ENCODE results near the gene P2RY13.

P2RY13 gene

GRCh38 chr3:151356794-151357462 is 27.6 kb upstream of the P2RY13 start:
- TF ChIP-seq EP300 (IDR thresholded peaks at IDR 0.05; ENCODE audit: borderline replicate concordance) (no peak), MAX (IDR thresholded peaks at IDR 0.05) (no peak), YY1 (IDR thresholded peaks at IDR 0.05; ENCODE audit: low read depth) (no peak), TAF1 (IDR thresholded peaks at IDR 0.05; ENCODE audit: low read depth) (no peak), ZBTB7A (IDR thresholded peaks at IDR 0.05; ENCODE audit: low read depth) (no peak), TEAD4 (IDR thresholded peaks at IDR 0.05) (no peak), FOXM1 (IDR thresholded peaks at IDR 0.05; ENCODE audit: borderline replicate concordance, low read depth) (no peak), RAD21 (IDR thresholded peaks at IDR 0.05; ENCODE audit: low read depth) (no peak), TCF12 (IDR thresholded peaks at IDR 0.05; ENCODE audit: low read depth) (no peak), NFIC (IDR thresholded peaks at IDR 0.05) (no peak)
- TF ChIP-seq, protein P1, sequence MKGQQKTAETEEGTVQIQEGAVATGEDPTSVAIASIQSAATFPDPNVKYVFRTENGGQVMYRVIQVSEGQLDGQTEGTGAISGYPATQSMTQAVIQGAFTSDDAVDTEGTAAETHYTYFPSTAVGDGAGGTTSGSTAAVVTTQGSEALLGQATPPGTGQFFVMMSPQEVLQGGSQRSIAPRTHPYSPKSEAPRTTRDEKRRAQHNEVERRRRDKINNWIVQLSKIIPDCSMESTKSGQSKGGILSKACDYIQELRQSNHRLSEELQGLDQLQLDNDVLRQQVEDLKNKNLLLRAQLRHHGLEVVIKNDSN (IDR thresholded peaks at IDR 0.05), result no peak

- no peak for TF ChIP-seq TEAD4 (IDR thresholded peaks at IDR 0.05)
- TF ChIP-seq, protein P1 (IDR thresholded peaks at IDR 0.05), result no peak
- no peak for TF ChIP-seq NFIC (IDR thresholded peaks at IDR 0.05)
- TF ChIP-seq EGR1 (IDR thresholded peaks at IDR 0.05), result no peak
- TF ChIP-seq YY1 (IDR thresholded peaks at IDR 0.05; ENCODE audit: low read depth), result no peak
- no peak for TF ChIP-seq MAX (IDR thresholded peaks at IDR 0.05)
These were observed 22.3 kb upstream of the P2RY13 start for GRCh38 chr3:151351648-151352047.

DNA sequence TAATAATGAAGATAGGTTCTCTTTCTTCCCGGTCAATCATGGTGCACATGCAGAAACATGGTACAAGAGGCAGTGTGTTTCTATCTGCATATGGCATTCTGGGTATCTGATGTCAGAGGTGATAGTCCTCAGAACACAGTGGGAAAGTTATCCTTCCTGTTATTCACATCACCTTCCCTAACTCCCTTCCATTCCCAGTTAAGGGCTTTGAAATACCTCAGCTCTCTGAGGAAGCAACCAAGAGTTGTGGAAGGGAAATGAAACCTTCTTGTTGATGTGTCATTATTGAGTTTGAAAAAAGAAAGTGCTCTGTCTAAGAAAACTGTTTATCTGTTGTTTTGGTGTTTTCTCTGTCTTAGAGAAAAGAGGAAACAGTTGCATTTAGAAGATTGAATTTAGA is 21.9 kb upstream of the P2RY13 start:
- no peak for TF ChIP-seq TCF12 (IDR thresholded peaks at IDR 0.05; ENCODE audit: low read depth)
- no peak for TF ChIP-seq CREB1 (IDR thresholded peaks at IDR 0.05; ENCODE audit: low read depth)
- TF ChIP-seq TAF1 (IDR thresholded peaks at IDR 0.05; ENCODE audit: low read depth), result no peak
- no peak for TF ChIP-seq TEAD4 (IDR thresholded peaks at IDR 0.05)

DNA sequence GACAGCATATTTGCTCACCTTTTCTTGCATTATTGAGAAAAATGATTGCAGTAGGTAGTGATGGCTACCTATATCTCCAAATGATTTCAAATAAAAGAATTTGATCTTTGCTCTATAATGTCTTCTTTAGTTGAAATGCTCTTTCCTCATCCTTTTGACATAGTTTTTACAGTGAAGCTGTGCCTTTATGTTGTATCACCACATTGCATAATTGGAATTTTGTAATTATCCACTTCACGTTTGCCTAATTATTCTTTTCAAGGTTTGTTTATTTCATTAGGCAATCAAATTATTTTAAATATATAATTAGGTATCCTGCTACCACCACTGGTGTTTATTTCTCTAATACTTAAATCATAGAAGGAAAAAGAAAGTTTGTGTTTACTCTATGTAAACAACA is 21.3 kb upstream of the P2RY13 start:
- TF ChIP-seq MAX (IDR thresholded peaks at IDR 0.05) (no peak), TCF12 (IDR thresholded peaks at IDR 0.05; ENCODE audit: low read depth) (no peak), NFIC (IDR thresholded peaks at IDR 0.05) (no peak), CEBPB (IDR thresholded peaks at IDR 0.05) (no peak), YY1 (IDR thresholded peaks at IDR 0.05; ENCODE audit: low read depth) (no peak), EP300 (IDR thresholded peaks at IDR 0.05; ENCODE audit: borderline replicate concordance) (no peak), TEAD4 (IDR thresholded peaks at IDR 0.05) (no peak)

DNA sequence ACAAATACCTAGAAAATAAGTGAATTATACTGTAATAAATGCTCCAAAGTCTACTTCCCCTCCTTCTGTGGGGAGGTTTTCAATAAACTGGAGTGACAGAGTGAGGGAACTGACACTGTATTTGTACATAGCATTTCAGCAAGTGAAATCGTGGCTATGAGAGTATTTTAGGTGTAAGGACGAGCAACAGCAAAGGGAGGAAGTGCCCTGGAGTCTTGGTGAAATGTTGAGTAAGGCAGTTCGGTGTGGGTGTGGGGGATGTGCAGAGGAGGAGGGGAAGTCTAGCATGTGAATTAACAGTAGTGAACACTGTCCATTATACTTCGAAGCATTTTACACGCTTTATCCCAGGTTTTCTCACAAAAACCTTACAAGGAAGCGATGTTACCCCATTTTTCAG is 18.1 kb upstream of the P2RY13 start:
- no peak for TF ChIP-seq NFIC (IDR thresholded peaks at IDR 0.05)
- no peak for TF ChIP-seq MAX (IDR thresholded peaks at IDR 0.05)
- no peak for TF ChIP-seq CREB1 (IDR thresholded peaks at IDR 0.05; ENCODE audit: low read depth)
- TF ChIP-seq ZBTB7A (IDR thresholded peaks at IDR 0.05; ENCODE audit: low read depth), result no peak
- TF ChIP-seq, protein P2, sequence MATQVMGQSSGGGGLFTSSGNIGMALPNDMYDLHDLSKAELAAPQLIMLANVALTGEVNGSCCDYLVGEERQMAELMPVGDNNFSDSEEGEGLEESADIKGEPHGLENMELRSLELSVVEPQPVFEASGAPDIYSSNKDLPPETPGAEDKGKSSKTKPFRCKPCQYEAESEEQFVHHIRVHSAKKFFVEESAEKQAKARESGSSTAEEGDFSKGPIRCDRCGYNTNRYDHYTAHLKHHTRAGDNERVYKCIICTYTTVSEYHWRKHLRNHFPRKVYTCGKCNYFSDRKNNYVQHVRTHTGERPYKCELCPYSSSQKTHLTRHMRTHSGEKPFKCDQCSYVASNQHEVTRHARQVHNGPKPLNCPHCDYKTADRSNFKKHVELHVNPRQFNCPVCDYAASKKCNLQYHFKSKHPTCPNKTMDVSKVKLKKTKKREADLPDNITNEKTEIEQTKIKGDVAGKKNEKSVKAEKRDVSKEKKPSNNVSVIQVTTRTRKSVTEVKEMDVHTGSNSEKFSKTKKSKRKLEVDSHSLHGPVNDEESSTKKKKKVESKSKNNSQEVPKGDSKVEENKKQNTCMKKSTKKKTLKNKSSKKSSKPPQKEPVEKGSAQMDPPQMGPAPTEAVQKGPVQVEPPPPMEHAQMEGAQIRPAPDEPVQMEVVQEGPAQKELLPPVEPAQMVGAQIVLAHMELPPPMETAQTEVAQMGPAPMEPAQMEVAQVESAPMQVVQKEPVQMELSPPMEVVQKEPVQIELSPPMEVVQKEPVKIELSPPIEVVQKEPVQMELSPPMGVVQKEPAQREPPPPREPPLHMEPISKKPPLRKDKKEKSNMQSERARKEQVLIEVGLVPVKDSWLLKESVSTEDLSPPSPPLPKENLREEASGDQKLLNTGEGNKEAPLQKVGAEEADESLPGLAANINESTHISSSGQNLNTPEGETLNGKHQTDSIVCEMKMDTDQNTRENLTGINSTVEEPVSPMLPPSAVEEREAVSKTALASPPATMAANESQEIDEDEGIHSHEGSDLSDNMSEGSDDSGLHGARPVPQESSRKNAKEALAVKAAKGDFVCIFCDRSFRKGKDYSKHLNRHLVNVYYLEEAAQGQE (IDR thresholded peaks at IDR 0.05; ENCODE audit: low read depth), result no peak
- TF ChIP-seq TEAD4 (IDR thresholded peaks at IDR 0.05), result no peak
- TF ChIP-seq, protein P1 (IDR thresholded peaks at IDR 0.05), result no peak
- TF ChIP-seq CEBPB (IDR thresholded peaks at IDR 0.05), result no peak
- no peak for TF ChIP-seq EP300 (IDR thresholded peaks at IDR 0.05; ENCODE audit: borderline replicate concordance)
- no peak for TF ChIP-seq FOXM1 (IDR thresholded peaks at IDR 0.05; ENCODE audit: borderline replicate concordance, low read depth)
- TF ChIP-seq YY1 (IDR thresholded peaks at IDR 0.05; ENCODE audit: low read depth), result no peak
- TF ChIP-seq TCF12 (IDR thresholded peaks at IDR 0.05; ENCODE audit: low read depth), result no peak
- TF ChIP-seq TAF1 (IDR thresholded peaks at IDR 0.05; ENCODE audit: low read depth), result no peak
- no peak for TF ChIP-seq RAD21 (IDR thresholded peaks at IDR 0.05; ENCODE audit: low read depth)
- no peak for TF ChIP-seq EGR1 (IDR thresholded peaks at IDR 0.05)

- TF ChIP-seq MAX (IDR thresholded peaks at IDR 0.05) (no peak), CREB1 (IDR thresholded peaks at IDR 0.05; ENCODE audit: low read depth) (no peak), TCF12 (IDR thresholded peaks at IDR 0.05; ENCODE audit: low read depth) (no peak), TAF1 (IDR thresholded peaks at IDR 0.05; ENCODE audit: low read depth) (no peak), FOXM1 (IDR thresholded peaks at IDR 0.05; ENCODE audit: borderline replicate concordance, low read depth) (no peak), NFIC (IDR thresholded peaks at IDR 0.05) (no peak), RAD21 (IDR thresholded peaks at IDR 0.05; ENCODE audit: low read depth) (no peak), ZBTB7A (IDR thresholded peaks at IDR 0.05; ENCODE audit: low read depth) (no peak), CEBPB (IDR thresholded peaks at IDR 0.05) (no peak), EGR1 (IDR thresholded peaks at IDR 0.05) (no peak), EP300 (IDR thresholded peaks at IDR 0.05; ENCODE audit: borderline replicate concordance) (no peak), YY1 (IDR thresholded peaks at IDR 0.05; ENCODE audit: low read depth) (no peak), TEAD4 (IDR thresholded peaks at IDR 0.05) (no peak)
- TF ChIP-seq, protein P2 (IDR thresholded peaks at IDR 0.05; ENCODE audit: low read depth), result no peak
- TF ChIP-seq, protein P1 (IDR thresholded peaks at IDR 0.05), result no peak
These were observed 16.9 kb upstream of the P2RY13 start for GRCh38 chr3:151346292-151346691.
